Measurements from ENCODE around the gene PSMC3. TPM values are rescaled to one million over a fixed set of nuclear protein-coding genes. Genes with fewer than 3 reads are reported as not detected.

Gene PSMC3
- total and polyA plus RNA-seq, 2 of the 13 experiments (the other 11 are each of a cell fraction or from before 2014, with no cell fraction given), result 75.8 to 214 TPM

GRCh38 chr11:47372422-47372821 lies 53.8 kb downstream of the PSMC3 start:
- 23% methylated on average over 7 of the region's 7 CpGs for WGBS (ENCODE audit: low lambda C conversion rate)
- ATAC-seq (no peak), DNase-seq (ENCODE audit: low spot score) (no peak), FAIRE-seq (no peak)
- Histone ChIP-seq H3K27ac (ENCODE audit: extremely low read length, insufficient read depth, low read length) (no peak overlapping the region), H3K4me3 (replicated peaks in 1 of 3; ENCODE audit: insufficient read depth in 1 of 3, low read depth in 2 of 3, low read length in 3 of 3) (no peak overlapping the region), H3K27me3 (ENCODE audit: control insufficient read depth in 1 of 2, insufficient read depth in 2 of 2, low read length in 2 of 2) (peaks cover 2% of the 10 kb centered on the region in 2 experiments; a peak in 1 of 5 replicates), H2AFZ (ENCODE audit: low read length) (no peak overlapping the region), H3K36me3 (replicated peaks in 1 of 2; ENCODE audit: control insufficient read depth in 1 of 2, insufficient read depth in 2 of 2, low read length in 2 of 2) (no peaks in the 10 kb centered on the region), H3K4me2 (ENCODE audit: low read depth, low read length) (no peak overlapping the region), H3K9ac (ENCODE audit: insufficient read depth, low read depth, low read length) (no peak overlapping the region), H4K20me1 (ENCODE audit: insufficient read depth, low read length) (no peaks in the 10 kb centered on the region), H3K4me1 (ENCODE audit: insufficient read depth, low read length) (peaks cover 8% of the 10 kb centered on the region; the same call in 1 of the 2 replicates), H3K9me3 (ENCODE audit: low read length) (no peaks in the 10 kb centered on the region), H3K79me2 (ENCODE audit: insufficient read depth, low read length) (no peaks in the 10 kb centered on the region)
- ChIA-PET POLR2A (no interaction called here), CTCF (ENCODE audit: low intra/inter-chr PET ratio, low total read pairs) (interaction anchor here (3.0 kb wide), 1 partner anchor 35 kb away, joined by 35 read pairs; the partner anchor contains the start of gene SLC39A13)
- in situ Hi-C loops (cut with HindIII; ENCODE audit: extremely low pct_ligation_motif_present, low pct_unique_long_range_greater_than_20kb) (loop anchor here (5.0 to 10.0 kb wide), 2 partner anchors 35 to 82 kb away; partner anchors contain the start of gene SLC39A13), intact Hi-C loops (cut with micrococcal nuclease; ENCODE audit: unreplicated experiment) (loop anchor here (5.0 kb wide), 1 partner anchor 480 kb away; no protein-coding TSS in a partner anchor)
- no TSS peak for BruUV-seq (replicated peaks)
- no peak for TF ChIP-seq ZFP91 (CRISPR knock-in tag; IDR thresholded peaks at IDR 0.05; ENCODE audit: borderline replicate concordance)
- TF ChIP-seq ATF7-NPFF (CRISPR knock-in tag; IDR thresholded peaks at IDR 0.05; ENCODE audit: low read depth), result no peak
- no peak for TF ChIP-seq ZNF704 (CRISPR knock-in tag; IDR thresholded peaks at IDR 0.05; ENCODE audit: borderline replicate concordance)
- no peak for TF ChIP-seq REXO4 (CRISPR knock-in tag; IDR thresholded peaks at IDR 0.05; ENCODE audit: borderline replicate concordance)
- no peak for TF ChIP-seq ZSCAN21 (CRISPR knock-in tag; IDR thresholded peaks at IDR 0.05; ENCODE audit: borderline replicate concordance)
- TF ChIP-seq ZBED4 (CRISPR knock-in tag; IDR thresholded peaks at IDR 0.05; ENCODE audit: borderline replicate concordance), result no peak
- TF ChIP-seq ERF (CRISPR knock-in tag; IDR thresholded peaks at IDR 0.05), result no peak
- TF ChIP-seq ZNF253 (CRISPR knock-in tag; IDR thresholded peaks at IDR 0.05; ENCODE audit: borderline replicate concordance), result no peak
- TF ChIP-seq, protein P1, sequence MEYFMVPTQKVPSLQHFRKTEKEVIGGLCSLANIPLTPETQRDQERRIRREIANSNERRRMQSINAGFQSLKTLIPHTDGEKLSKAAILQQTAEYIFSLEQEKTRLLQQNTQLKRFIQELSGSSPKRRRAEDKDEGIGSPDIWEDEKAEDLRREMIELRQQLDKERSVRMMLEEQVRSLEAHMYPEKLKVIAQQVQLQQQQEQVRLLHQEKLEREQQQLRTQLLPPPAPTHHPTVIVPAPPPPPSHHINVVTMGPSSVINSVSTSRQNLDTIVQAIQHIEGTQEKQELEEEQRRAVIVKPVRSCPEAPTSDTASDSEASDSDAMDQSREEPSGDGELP (IDR thresholded peaks at IDR 0.05; ENCODE audit: borderline replicate concordance, low read depth), result no peak
- no peak for TF ChIP-seq EZH2 (conservative IDR thresholded peaks at IDR 0.05; ENCODE audit: low read depth, low read length)
- no peak for TF ChIP-seq ZNF629 (CRISPR knock-in tag; conservative IDR thresholded peaks at IDR 0.05)
- TF ChIP-seq CHD4 (IDR thresholded peaks at IDR 0.05; ENCODE audit: borderline replicate concordance, low read length), result no peak
- no peak for TF ChIP-seq SYNCRIP (IDR thresholded peaks at IDR 0.05; ENCODE audit: insufficient read depth, low read depth, low read length)
- no peak for TF ChIP-seq SAFB2 (CRISPR knock-in tag; IDR thresholded peaks at IDR 0.05; ENCODE audit: borderline replicate concordance, low read depth)
- TF ChIP-seq ZFP36 (IDR thresholded peaks at IDR 0.05; ENCODE audit: borderline replicate concordance, low read depth, low read length, partially characterized antibody), result no peak
- TF ChIP-seq ZNF543 (CRISPR knock-in tag; IDR thresholded peaks at IDR 0.05), result no peak
- no peak for TF ChIP-seq FOXC1 (CRISPR knock-in tag; IDR thresholded peaks at IDR 0.05; ENCODE audit: borderline replicate concordance)
